Kidney (tissue), 14 donors: ENCODE measurements around the gene PARS2. TPM values are rescaled to one million over a fixed set of nuclear protein-coding genes. Genes with fewer than 3 reads are reported as not detected.

ENCODE experiments used
- DNase-seq, 5 donors: peaks; one replicate each; pipeline ENCODE4 v3.0.0-alpha.2; 2013 to 2020
- FAIRE-seq: peaks from 2 replicates; lab custom pipeline; 2012; peaks lifted over from hg19 to GRCh38; lab: Jason Lieb, UNC
- H3K27ac ChIP-seq, 2 donors: one replicate each; pipeline ENCODE4 v1.7.0; 2013; ENCODE audit warnings: low read depth in 2 of 2, low read length in 2 of 2, inconsistent platforms in 1 of 2
- H3K27me3 ChIP-seq: one replicate; pipeline ENCODE4 v1.7.1; 2013; ENCODE audit warnings: low read length, inconsistent platforms; ENCODE audit not compliant: control insufficient read depth, insufficient read depth
- H3K36me3 ChIP-seq, 3 donors: one replicate each; pipeline versions ENCODE4 v1.7.0 to v1.7.1; 2013; ENCODE audit warnings: low read length in 3 of 3, control low read depth in 1 of 3, inconsistent platforms in 1 of 3; ENCODE audit not compliant: insufficient read depth in 3 of 3, control insufficient read depth in 2 of 3
- H3K4me1 ChIP-seq, 3 donors: one replicate each; pipeline versions ENCODE4 v1.7.0 to v1.7.1; 2013; ENCODE audit warnings: low read length in 3 of 3, inconsistent platforms in 1 of 3, low read depth in 1 of 3; ENCODE audit not compliant: control insufficient read depth in 2 of 3, insufficient read depth in 2 of 3
- H3K4me3 ChIP-seq, 3 donors: one replicate each; pipeline versions ENCODE4 v1.7.0 to v1.8.1; 2013; ENCODE audit warnings: low read length in 3 of 3, control low read depth in 1 of 3, inconsistent platforms in 1 of 3
- H3K9ac ChIP-seq, 3 donors: one replicate each; pipeline versions ENCODE4 v1.7.0 to v1.7.1; 2013; ENCODE audit warnings: low read length in 3 of 3, control low read depth in 1 of 3, inconsistent platforms in 1 of 3
- H3K9me3 ChIP-seq, 3 donors: one replicate each; pipeline versions ENCODE4 v1.7.0 to v1.7.1; 2013; ENCODE audit warnings: low read length in 3 of 3, control low read depth in 1 of 3, inconsistent platforms in 1 of 3; ENCODE audit not compliant: control insufficient read depth in 2 of 3, insufficient read depth in 1 of 3
- CTCF ChIP-seq: IDR thresholded peaks from 3 replicates; pipeline ENCODE4 v1.5.1; 2012; ENCODE audit warnings: mild to moderate bottlenecking, moderate library complexity, borderline replicate concordance; ENCODE audit not compliant: insufficient read depth; ENCODE audit errors: extremely low read depth
- intact Hi-C: fragments of 100-400 bp; cut with DNase I; formaldehyde crosslinking; loops from one replicate; pipeline ENCODE4 v1.11.1; 2022
- polyA plus RNA-seq: library from polyadenylated mRNA; stranded (reverse); fragments of 350-450 nt; fragmentation: Illumina TruSeq; extraction: RNeasy Lipid Tissue Mini Kit (QIAGEN cat#74804); gene quantifications from one replicate; pipeline ENCODE4 v1.2.3, GENCODE V29; 2014; ENCODE audit warnings: low read depth, low replicate concordance; ENCODE audit not compliant: insufficient read depth
- total RNA-seq: library from RNA; stranded (reverse); fragmentation: NEBNext Ultra II Directional; extraction: Animal tissue kit (Norgen Biotek cat#: 25700); gene quantifications from one replicate; pipeline ENCODE4 v1.2.1, GENCODE V29; 2021
- donor health status: control.
- donor health status: control.
- donor health status: control.
- donor health status: control.
- donor health status: control.
- donor health status: DM: yes; HTN: yes; CAD: no.
- donor health status: Normal renal cell carcinoma (clear cell type).

Gene PARS2
- total and polyA plus RNA-seq, 2 donors from 2014 or later = 7.1 to 7.2 TPM

- Histone ChIP-seq H3K9ac (no peak overlapping the region), H3K4me1 (no peaks in the 10 kb centered on the region), H3K27ac (no peak overlapping the region), H3K9me3 (no peaks in the 10 kb centered on the region), H3K4me3 (no peak overlapping the region), H3K36me3 (no peaks in the 10 kb centered on the region), H3K27me3 (no peaks in the 10 kb centered on the region)
- DNase-seq (no peak), FAIRE-seq (no peak)
- no peak for TF ChIP-seq CTCF
- intact Hi-C loops = no loop called here
Observed at GRCh38 chr1:54751426-54751825, 12.9 kb downstream of the PARS2 start.

GRCh38 chr1:54750596-54750995 is 13.7 kb downstream of the PARS2 start:
- no peaks in the 10 kb centered on the region for H3K9me3 ChIP-seq
- intact Hi-C loops = no loop called here
- H3K4me3 ChIP-seq = no peak overlapping the region
- no peak for DNase-seq
- no peaks in the 10 kb centered on the region for H3K36me3 ChIP-seq
- H3K4me1 ChIP-seq = no peaks in the 10 kb centered on the region
- no peak for TF ChIP-seq CTCF
- no peak overlapping the region for H3K27ac ChIP-seq
- FAIRE-seq = no peak
- H3K27me3 ChIP-seq = no peaks in the 10 kb centered on the region
- no peak overlapping the region for H3K9ac ChIP-seq

- H3K9ac ChIP-seq = no peak overlapping the region
- H3K27me3 ChIP-seq = no peaks in the 10 kb centered on the region
- no peaks in the 10 kb centered on the region for H3K4me1 ChIP-seq
- intact Hi-C loops = no loop called here
- no peak overlapping the region for H3K4me3 ChIP-seq
- no peaks in the 10 kb centered on the region for H3K36me3 ChIP-seq
- no peak overlapping the region for H3K27ac ChIP-seq
- no peak for TF ChIP-seq CTCF
- DNase-seq (no peak), FAIRE-seq (no peak)
- no peaks in the 10 kb centered on the region for H3K9me3 ChIP-seq
Observed at GRCh38 chr1:54748094-54748835, 16.1 kb downstream of the PARS2 start.
